Fibroblast of lung (primary cell): Measurements from ENCODE around the gene SOCS1. TPM values are rescaled to one million over a fixed set of nuclear protein-coding genes. Genes with fewer than 3 reads are reported as not detected.
A peak's percentile ranks its signal among the peaks of the same experiment; 100 is the strongest.

Experiments used
- DNase-seq, 2 donors: peaks; one replicate each; pipeline versions ENCODE4 v3.0.0 to v3.0.0-alpha.2; 2010; ENCODE audit warnings: low read depth in 2 of 2
- H2AFZ ChIP-seq: 2 replicates; pipeline ENCODE4 v1.5.1; 2012; ENCODE audit warnings: low read length, control low read depth, inconsistent platforms
- H3K27ac ChIP-seq: 2 replicates; pipeline ENCODE4 v1.5.1; 2011; ENCODE audit warnings: low read length, control low read depth; ENCODE audit not compliant: insufficient read depth
- H3K27me3 ChIP-seq: 2 replicates; pipeline ENCODE4 v1.5.1; 2011; ENCODE audit warnings: mild to moderate bottlenecking, low read length; ENCODE audit not compliant: control insufficient read depth, insufficient read depth
- H3K36me3 ChIP-seq: 2 replicates; pipeline ENCODE4 v1.5.1; 2011; ENCODE audit warnings: low read length; ENCODE audit not compliant: control insufficient read depth, insufficient read depth
- H3K4me1 ChIP-seq: 2 replicates; pipeline ENCODE4 v1.5.1; 2011; ENCODE audit warnings: low read length; ENCODE audit not compliant: control insufficient read depth, insufficient read depth; ENCODE audit errors: extremely low read depth
- H3K4me2 ChIP-seq: 2 replicates; pipeline ENCODE4 v1.5.1; 2011; ENCODE audit warnings: low read length, control low read depth; ENCODE audit not compliant: insufficient read depth; ENCODE audit errors: extremely low read depth
- H3K4me3 ChIP-seq, 4 experiments: fragments of 200-600 bp in 1 of 4; sonication (generic) in 1 of 4; replicated peaks in 1 of 4; 2 replicates each; pipeline ENCODE4 v1.5.1; 2011 to 2016; ENCODE audit warnings: low read length in 4 of 4, low read depth in 3 of 4, mild to moderate bottlenecking in 3 of 4, control low read depth in 2 of 4, inconsistent platforms in 1 of 4, mixed read lengths in 1 of 4; ENCODE audit not compliant: insufficient read depth in 1 of 4; ENCODE audit errors: control extremely low read depth in 1 of 4
- H3K79me2 ChIP-seq: 2 replicates; pipeline ENCODE4 v1.5.1; 2012; ENCODE audit warnings: mild to moderate bottlenecking, low read length, inconsistent platforms; ENCODE audit not compliant: control insufficient read depth, insufficient read depth
- H3K9ac ChIP-seq: 2 replicates; pipeline ENCODE4 v1.5.1; 2011; ENCODE audit warnings: mild to moderate bottlenecking, low read length, control low read depth; ENCODE audit not compliant: insufficient read depth
- H3K9me3 ChIP-seq: 2 replicates; pipeline ENCODE4 v1.5.1; 2012; ENCODE audit warnings: low read depth, low read length; ENCODE audit not compliant: control insufficient read depth, insufficient read depth
- H4K20me1 ChIP-seq: 2 replicates; pipeline ENCODE4 v1.5.1; 2011; ENCODE audit warnings: low read length; ENCODE audit not compliant: control insufficient read depth, insufficient read depth; ENCODE audit errors: extremely low read depth
- EZH2 ChIP-seq: IDR thresholded peaks from 2 replicates; pipeline ENCODE4 v1.5.1; 2012; ENCODE audit warnings: low read length, control low read depth, mild to moderate bottlenecking; ENCODE audit errors: missing control alignments
- polyA plus RNA-seq, 2 donors: library from polyadenylated mRNA; depleted of rRNA in 1 of 2; stranded (reverse) in 1 of 2; unstranded in 1 of 2; fragments of >200 nt; gene quantifications; 2 replicates each; pipeline ENCODE4 v1.2.1, GENCODE V29; 2011 to 2012; ENCODE audit warnings: missing spikeins in 1 of 2
- total RNA-seq: library from RNA; depleted of rRNA; stranded (reverse); fragments of >200 nt; gene quantifications from 2 replicates; pipeline ENCODE4 v1.2.1, GENCODE V29; 2014
- TF ChIP-seq, protein P1 (sequence below), 2 donors: IDR thresholded peaks in 1 of 2; conservative IDR thresholded peaks in 1 of 2; 1 replicate in 1 of 2; 2 replicates in 1 of 2; pipeline ENCODE4 v1.5.1; 2011 to 2012; ENCODE audit warnings: low read length in 2 of 2, control low read depth in 1 of 2, inconsistent platforms in 1 of 2, low read depth in 1 of 2, mild to moderate bottlenecking in 1 of 2

Gene SOCS1
- total and polyA plus RNA-seq, 2 donors (not counting 1 experiment from before 2014, with no cell fraction given), result 17.7 to 21.1 TPM

DNA sequence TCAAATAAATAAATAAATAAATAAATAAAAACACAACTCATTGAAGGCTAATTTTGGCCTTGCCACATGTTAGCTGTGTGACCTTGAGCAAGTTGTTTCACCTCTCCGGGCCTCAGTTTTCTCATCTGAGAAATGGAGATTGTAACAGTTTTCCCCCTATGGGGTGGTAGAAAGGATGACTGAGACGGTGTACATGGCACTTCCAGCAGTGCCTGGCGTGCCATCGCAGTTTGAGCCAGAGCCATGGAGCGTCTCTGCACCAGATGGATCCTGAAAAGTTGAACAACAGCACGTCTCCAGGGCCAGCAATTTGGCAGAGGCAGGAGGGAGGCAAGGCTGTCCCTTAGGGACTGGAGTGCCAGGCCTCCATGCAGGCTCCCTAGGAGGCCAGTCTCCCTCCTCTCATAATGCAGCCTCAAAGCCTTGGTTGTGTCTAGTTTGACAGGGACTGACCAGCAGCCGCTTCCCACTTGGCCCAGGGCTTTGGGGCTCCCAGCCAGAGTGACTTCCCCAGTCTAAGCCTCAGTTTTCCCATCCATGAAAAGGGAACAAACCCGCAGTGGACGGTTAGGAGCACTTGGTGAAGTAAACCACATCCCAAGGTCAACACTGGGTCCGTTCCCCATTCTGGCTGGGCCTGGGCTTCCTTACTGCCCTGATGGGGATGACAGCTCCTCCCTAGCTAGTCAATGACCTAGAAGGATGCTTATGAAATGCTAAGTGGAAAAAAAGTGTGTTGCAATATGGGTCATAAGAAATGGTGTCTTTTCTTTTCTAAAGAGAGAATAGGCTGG lies 19.3 kb downstream of the SOCS1 start:
- H3K4me3 ChIP-seq, result no peak overlapping the region
- TF ChIP-seq, protein P1, sequence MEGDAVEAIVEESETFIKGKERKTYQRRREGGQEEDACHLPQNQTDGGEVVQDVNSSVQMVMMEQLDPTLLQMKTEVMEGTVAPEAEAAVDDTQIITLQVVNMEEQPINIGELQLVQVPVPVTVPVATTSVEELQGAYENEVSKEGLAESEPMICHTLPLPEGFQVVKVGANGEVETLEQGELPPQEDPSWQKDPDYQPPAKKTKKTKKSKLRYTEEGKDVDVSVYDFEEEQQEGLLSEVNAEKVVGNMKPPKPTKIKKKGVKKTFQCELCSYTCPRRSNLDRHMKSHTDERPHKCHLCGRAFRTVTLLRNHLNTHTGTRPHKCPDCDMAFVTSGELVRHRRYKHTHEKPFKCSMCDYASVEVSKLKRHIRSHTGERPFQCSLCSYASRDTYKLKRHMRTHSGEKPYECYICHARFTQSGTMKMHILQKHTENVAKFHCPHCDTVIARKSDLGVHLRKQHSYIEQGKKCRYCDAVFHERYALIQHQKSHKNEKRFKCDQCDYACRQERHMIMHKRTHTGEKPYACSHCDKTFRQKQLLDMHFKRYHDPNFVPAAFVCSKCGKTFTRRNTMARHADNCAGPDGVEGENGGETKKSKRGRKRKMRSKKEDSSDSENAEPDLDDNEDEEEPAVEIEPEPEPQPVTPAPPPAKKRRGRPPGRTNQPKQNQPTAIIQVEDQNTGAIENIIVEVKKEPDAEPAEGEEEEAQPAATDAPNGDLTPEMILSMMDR (conservative IDR thresholded peaks at IDR 0.05 in 1 of 2, IDR thresholded peaks at IDR 0.05 in 1 of 2; ENCODE audit: low read depth in 1 of 2, low read length in 2 of 2), result no peak
- TF ChIP-seq EZH2, result no peak
- no peaks in the 10 kb centered on the region for H3K9me3 ChIP-seq
- no peaks in the 10 kb centered on the region for H4K20me1 ChIP-seq
- H2AFZ ChIP-seq, result no peak overlapping the region
- H3K9ac ChIP-seq, result no peak overlapping the region
- H3K79me2 ChIP-seq, result no peaks in the 10 kb centered on the region
- H3K4me2 ChIP-seq, result no peak overlapping the region
- no peaks in the 10 kb centered on the region for H3K4me1 ChIP-seq
- DNase-seq, result peak in 1 of 2 donors; percentile 33
- H3K36me3 ChIP-seq, result no peaks in the 10 kb centered on the region
- no peaks in the 10 kb centered on the region for H3K27me3 ChIP-seq
- no peak overlapping the region for H3K27ac ChIP-seq

DNA sequence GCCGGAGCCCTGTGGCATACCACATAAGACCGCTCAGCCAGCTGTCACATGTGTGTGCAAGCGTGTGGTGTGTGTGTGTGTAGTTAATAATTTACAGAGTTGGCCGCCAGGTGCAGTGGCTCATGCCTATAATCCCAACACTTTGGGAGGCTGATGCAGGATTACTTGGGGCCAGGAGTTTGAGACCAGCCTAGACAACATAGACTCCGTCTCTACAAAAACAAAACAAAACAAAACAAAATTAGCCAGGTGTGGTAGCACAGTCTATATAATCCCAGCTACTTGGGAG lies 20.4 kb downstream of the SOCS1 start:
- Histone ChIP-seq H3K4me3 (no peak overlapping the region), H4K20me1 (no peaks in the 10 kb centered on the region), H3K4me1 (peaks cover 2% of the 10 kb centered on the region), H3K9me3 (no peaks in the 10 kb centered on the region), H3K27me3 (no peaks in the 10 kb centered on the region), H3K27ac (no peak overlapping the region), H3K36me3 (no peaks in the 10 kb centered on the region), H3K4me2 (no peak overlapping the region), H3K79me2 (no peaks in the 10 kb centered on the region), H2AFZ (no peak overlapping the region), H3K9ac (no peak overlapping the region)
- no peak for TF ChIP-seq EZH2
- TF ChIP-seq, protein P1 (conservative IDR thresholded peaks at IDR 0.05 in 1 of 2, IDR thresholded peaks at IDR 0.05 in 1 of 2; ENCODE audit: low read depth in 1 of 2, low read length in 2 of 2), result no peak
- DNase-seq, result no peak

DNA sequence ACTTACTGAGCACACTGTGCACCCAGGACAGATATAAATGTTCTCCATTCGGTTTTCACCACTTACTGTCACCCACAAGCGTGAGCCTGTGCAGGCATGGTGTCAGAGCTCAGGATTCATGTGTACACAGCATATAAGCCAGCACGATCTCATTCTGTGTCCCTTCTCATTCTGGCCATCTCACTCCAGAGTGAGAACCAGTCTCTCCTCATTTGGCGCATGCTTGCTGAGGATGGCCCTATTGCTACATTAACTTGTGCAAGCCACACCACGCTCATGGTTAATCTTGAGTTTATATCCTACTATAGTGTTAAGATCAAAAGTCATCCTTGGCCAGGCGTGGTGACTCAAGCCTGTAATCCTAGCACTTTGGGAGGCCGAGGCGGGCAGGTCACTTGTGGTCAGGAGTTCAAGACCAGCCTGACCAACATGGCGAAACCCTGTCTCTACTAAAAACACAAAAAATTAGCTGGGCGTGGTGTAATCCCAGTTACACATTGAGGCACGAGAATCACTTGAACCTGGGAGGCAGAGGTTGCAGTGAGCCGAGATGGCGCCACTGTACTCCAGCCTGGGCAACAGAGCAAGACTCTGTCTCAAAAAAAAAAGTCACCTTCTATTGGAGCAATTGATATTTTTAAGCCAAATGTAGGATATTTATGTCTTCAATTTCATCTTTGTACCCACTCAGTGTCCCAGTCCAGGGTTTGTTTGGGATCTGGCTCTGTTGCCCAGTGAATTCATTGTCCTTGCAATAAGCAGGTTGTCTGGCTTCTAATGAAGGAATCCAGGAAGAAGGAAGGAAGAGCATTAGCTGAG lies 20.9 kb downstream of the SOCS1 start:
- H3K4me3 ChIP-seq, result no peak overlapping the region
- no peaks in the 10 kb centered on the region for H3K79me2 ChIP-seq
- DNase-seq, result peak in 1 of 2 donors; percentile 69
- H3K27me3 ChIP-seq, result no peaks in the 10 kb centered on the region
- H3K27ac ChIP-seq, result no peak overlapping the region
- H3K9ac ChIP-seq, result no peak overlapping the region
- H4K20me1 ChIP-seq, result no peaks in the 10 kb centered on the region
- no peaks in the 10 kb centered on the region for H3K9me3 ChIP-seq
- TF ChIP-seq EZH2, result no peak
- TF ChIP-seq, protein P1 (conservative IDR thresholded peaks at IDR 0.05 in 1 of 2, IDR thresholded peaks at IDR 0.05 in 1 of 2; ENCODE audit: low read depth in 1 of 2, low read length in 2 of 2), result no peak
- no peak overlapping the region for H2AFZ ChIP-seq
- H3K36me3 ChIP-seq, result no peaks in the 10 kb centered on the region
- H3K4me1 ChIP-seq, result peaks cover 2% of the 10 kb centered on the region
- H3K4me2 ChIP-seq, result no peak overlapping the region
